HepG2 (cell line): ENCODE results near the gene GRAP. TPM values are rescaled to one million over a fixed set of nuclear protein-coding genes. Genes with fewer than 3 reads are reported as not detected.
"Not testable (repeated sequence)": the region's sequence is repeated elsewhere in the genome, so short reads cannot be mapped to it uniquely, and the experiment has no call there.

Experiments
- ATAC-seq: fragments of 200-7000 bp; cut with Tn5 transposase; 3 replicates; pipeline ENCODE4 v1.9.1; 2020; ENCODE audit warnings: mild to moderate bottlenecking, moderate library complexity
- BruUV-seq: library from RNA; stranded (reverse); fragments of 400-500 nt; replicated peaks from 2 replicates; lab custom pipeline; 2021; lab: Mats Ljungman, UMichigan
- CTCF ChIA-PET: fragments of 300-600 bp; formaldehyde crosslinking; extraction: SDS; loops from one replicate; lab custom pipeline; 2021; ENCODE audit warnings: low total read pairs, inconsistent platforms, low intra/inter-chr PET ratio; lab: Yijun Ruan, JAX
- POLR2A ChIA-PET: fragments of 350-600 bp; sonication (Branson Sonifier 250); formaldehyde crosslinking; loops from one replicate; lab custom pipeline; 2020; ENCODE audit warnings: antibody characterized with exemption, inconsistent platforms; lab: Yijun Ruan, JAX
- DNase-seq: peaks from one replicate; pipeline ENCODE4 v3.0.0-alpha.2; 2015; ENCODE audit warnings: low spot score
- FAIRE-seq: peaks from 3 replicates; lab custom pipeline; 2011; peaks lifted over from hg19 to GRCh38; lab: Jason Lieb, UNC
- H2AFZ ChIP-seq: one replicate; pipeline ENCODE4 v1.6.1; 2011; ENCODE audit warnings: low read length, inconsistent platforms
- H3K27ac ChIP-seq: fragments of 300-600 bp; 3 replicates; pipeline ENCODE4 v1.8.0; 2011; ENCODE audit warnings: mixed run types, mild to moderate bottlenecking, mixed read lengths, low read length, inconsistent platforms; ENCODE audit not compliant: insufficient read depth; ENCODE audit errors: extremely low read length
- H3K27me3 ChIP-seq, 2 experiments: fragments of 200-600 bp in 1 of 2; 2 replicates in 1 of 2; 3 replicates in 1 of 2; pipeline versions ENCODE4 v1.6.0 to v1.8.0; 2011; ENCODE audit warnings: low read length in 2 of 2, mild to moderate bottlenecking in 2 of 2, moderate library complexity in 2 of 2, inconsistent platforms in 1 of 2; ENCODE audit not compliant: insufficient read depth in 2 of 2, control insufficient read depth in 1 of 2
- H3K36me3 ChIP-seq, 2 experiments: fragments of 200-600 bp in 1 of 2; replicated peaks in 1 of 2; 2 replicates in 1 of 2; 3 replicates in 1 of 2; pipeline versions ENCODE4 v1.5.1 to v1.8.0; 2011; ENCODE audit warnings: low read length in 2 of 2, inconsistent platforms in 1 of 2; ENCODE audit not compliant: insufficient read depth in 2 of 2, control insufficient read depth in 1 of 2
- H3K4me1 ChIP-seq: 2 replicates; pipeline ENCODE4 v1.5.1; 2012; ENCODE audit warnings: low read length, inconsistent platforms; ENCODE audit not compliant: insufficient read depth
- H3K4me2 ChIP-seq: 2 replicates; pipeline ENCODE4 v1.6.0; 2011; ENCODE audit warnings: low read depth, low read length, inconsistent platforms
- H3K4me3 ChIP-seq, 3 experiments: fragments of 200-600 bp in 1 of 3; sonication (generic), shearing (Covaris generic) in 1 of 3; replicated peaks in 1 of 3; 2 replicates each; pipeline ENCODE4 v1.5.1; 2011 to 2016; ENCODE audit warnings: low read length in 3 of 3, inconsistent platforms in 2 of 3, low read depth in 2 of 3, mild to moderate bottlenecking in 2 of 3, control low read depth in 1 of 3, mixed read lengths in 1 of 3; ENCODE audit not compliant: insufficient read depth in 1 of 3
- H3K79me2 ChIP-seq: one replicate; pipeline ENCODE4 v1.6.1; 2011; ENCODE audit warnings: low read length, inconsistent platforms; ENCODE audit not compliant: insufficient read depth
- H3K9ac ChIP-seq: 2 replicates; pipeline ENCODE4 v1.6.0; 2011; ENCODE audit warnings: mild to moderate bottlenecking, low read depth, low read length, inconsistent platforms; ENCODE audit not compliant: insufficient read depth
- H3K9me3 ChIP-seq: 2 replicates; pipeline ENCODE4 v1.5.1; 2012; ENCODE audit warnings: mild to moderate bottlenecking, low read length
- H4K20me1 ChIP-seq: 2 replicates; pipeline ENCODE4 v1.6.0; 2011; ENCODE audit warnings: inconsistent platforms, mild to moderate bottlenecking, low read length, moderate library complexity; ENCODE audit not compliant: insufficient read depth
- TEAD3 ChIP-seq: optimal IDR thresholded peaks from 2 replicates; pipeline ENCODE3; 2016; ENCODE audit warnings: borderline replicate concordance
- ZNF646 ChIP-seq: sonication (generic); formaldehyde crosslinking; IDR thresholded peaks from 2 replicates; pipeline ENCODE4 v1.9.0; 2021; ENCODE audit warnings: mild to moderate bottlenecking, missing genetic modification reagents
- WGBS: methylation state at CpG from one replicate; pipeline ENCODE4 v1.1.6; 2017; ENCODE audit warnings: low lambda C conversion rate; 5-methylcytosine and 5-hydroxymethylcytosine counted together
- in situ Hi-C: cut with HindIII; loops from 2 replicates; pipeline ENCODE4 v1.10.0; 2017; ENCODE audit warnings: low pct_unique_long_range_greater_than_20kb; ENCODE audit not compliant: extremely low pct_ligation_motif_present
- intact Hi-C: fragments of 100-400 bp; cut with micrococcal nuclease; formaldehyde crosslinking; loops from one replicate; pipeline ENCODE4 v1.10.0; 2022; ENCODE audit not compliant: unreplicated experiment
- polyA plus RNA-seq, 8 experiments: library from polyadenylated mRNA; depleted of rRNA in 3 of 8; stranded (reverse) in 7 of 8; unstranded in 1 of 8; fragments of >200 nt; fragmentation: Illumina TruSeq in 4 of 8; extraction: Trizol in 4 of 8; gene quantifications; 2 replicates each; pipeline versions ENCODE4 v1.2.1 to v1.2.3, GENCODE V29; 2011 to 2016; ENCODE audit warnings: low read depth in 4 of 8, missing spikeins in 1 of 8, mixed read lengths in 1 of 8; ENCODE audit not compliant: insufficient read depth in 1 of 8
- total RNA-seq, 5 experiments: library from RNA; depleted of rRNA; stranded (reverse); fragments of >200 nt; fragmentation: Illumina TruSeq; extraction: Trizol; gene quantifications; 2 replicates each; pipeline ENCODE4 v1.2.3, GENCODE V29; 2016; ENCODE audit warnings: low read depth in 1 of 5

The GRAP gene
- total and polyA plus RNA-seq, 2 of the 13 experiments (the other 11 are each of a cell fraction or from before 2014, with no cell fraction given): 0.77 to 1.7 TPM

GRCh38 chr17:19030771-19031449 lies 15.8 kb downstream of the GRAP start:
- H3K4me2 ChIP-seq, H3K79me2 ChIP-seq, H4K20me1 ChIP-seq, CTCF ChIA-PET, BruUV-seq, H3K9ac ChIP-seq, FAIRE-seq, H3K4me1 ChIP-seq, DNase-seq, in situ Hi-C loops, H3K27me3 ChIP-seq, H3K4me3 ChIP-seq, H3K36me3 ChIP-seq, H3K9me3 ChIP-seq, ATAC-seq, H2AFZ ChIP-seq, H3K27ac ChIP-seq, intact Hi-C loops, POLR2A ChIA-PET: not testable (repeated sequence)
- no CpG with 5 or more reads among the region's 5 CpGs for WGBS

DNA sequence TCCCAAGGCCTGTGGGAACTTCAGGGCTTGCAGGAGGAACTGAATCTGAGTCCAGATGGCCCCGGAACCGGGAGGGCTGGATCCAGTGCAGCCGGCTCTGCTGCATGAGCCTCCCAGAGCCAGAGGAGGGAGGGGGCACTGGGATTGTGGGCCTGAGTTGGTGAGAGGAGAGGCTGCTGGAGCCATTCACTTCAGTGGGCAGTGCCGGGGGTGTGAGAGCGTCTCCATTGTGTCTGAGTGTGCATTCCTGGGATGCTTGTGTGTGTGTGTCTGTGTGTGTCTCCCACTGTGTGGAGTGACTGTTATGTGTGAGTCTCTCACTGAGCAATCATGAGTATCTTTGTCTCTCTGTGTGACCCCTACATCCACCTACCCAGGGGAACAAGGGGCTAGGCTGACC lies 17.0 kb downstream of the GRAP start:
- H3K36me3 ChIP-seq, H2AFZ ChIP-seq, H3K9ac ChIP-seq, BruUV-seq, H3K79me2 ChIP-seq, CTCF ChIA-PET, H3K4me2 ChIP-seq, H3K27me3 ChIP-seq, POLR2A ChIA-PET, H3K27ac ChIP-seq, H3K4me3 ChIP-seq, ATAC-seq, DNase-seq, H4K20me1 ChIP-seq, FAIRE-seq, intact Hi-C loops, in situ Hi-C loops, H3K4me1 ChIP-seq, H3K9me3 ChIP-seq: not testable (repeated sequence)
- 50% methylated on average over 1 of the region's 5 CpGs for WGBS
- TF ChIP-seq TEAD3 (CRISPR knock-in tag): peak; percentile 22
- peak; percentile 39; the same call in 1 of the 2 replicates for TF ChIP-seq ZNF646 (CRISPR knock-in tag)

- BruUV-seq, H3K4me3 ChIP-seq, H3K79me2 ChIP-seq, H3K36me3 ChIP-seq, in situ Hi-C loops, H3K27ac ChIP-seq, H3K9me3 ChIP-seq, H3K4me2 ChIP-seq, H3K27me3 ChIP-seq, intact Hi-C loops, H3K4me1 ChIP-seq, H2AFZ ChIP-seq, H4K20me1 ChIP-seq, H3K9ac ChIP-seq, CTCF ChIA-PET, POLR2A ChIA-PET, DNase-seq: not testable (repeated sequence)
- WGBS: no CpG with 5 or more reads among the region's 11 CpGs
- ATAC-seq: peak; percentile 48
- FAIRE-seq: peak; percentile 92
These were observed 18.1 kb downstream of the GRAP start for GRCh38 chr17:19028671-19029070.
